Activated CD4-positive, CD25-positive, alpha-beta regulatory T cell treated with anti-CD3 and anti-CD28 coated beads, Interleukin-2, amount 50 U/mL, for 16 hours (primary cell): Measurements from ENCODE around the gene P3H2.

Experiments used
- DNase-seq: peaks from one replicate; pipeline ENCODE4 v3.0.0-alpha.2; 2020; ENCODE audit warnings: low read depth, low spot score

P3H2 gene

GRCh38 chr3:190055773-190056172, 64.9 kb downstream of the P3H2 start:
- no peak for DNase-seq

DNA sequence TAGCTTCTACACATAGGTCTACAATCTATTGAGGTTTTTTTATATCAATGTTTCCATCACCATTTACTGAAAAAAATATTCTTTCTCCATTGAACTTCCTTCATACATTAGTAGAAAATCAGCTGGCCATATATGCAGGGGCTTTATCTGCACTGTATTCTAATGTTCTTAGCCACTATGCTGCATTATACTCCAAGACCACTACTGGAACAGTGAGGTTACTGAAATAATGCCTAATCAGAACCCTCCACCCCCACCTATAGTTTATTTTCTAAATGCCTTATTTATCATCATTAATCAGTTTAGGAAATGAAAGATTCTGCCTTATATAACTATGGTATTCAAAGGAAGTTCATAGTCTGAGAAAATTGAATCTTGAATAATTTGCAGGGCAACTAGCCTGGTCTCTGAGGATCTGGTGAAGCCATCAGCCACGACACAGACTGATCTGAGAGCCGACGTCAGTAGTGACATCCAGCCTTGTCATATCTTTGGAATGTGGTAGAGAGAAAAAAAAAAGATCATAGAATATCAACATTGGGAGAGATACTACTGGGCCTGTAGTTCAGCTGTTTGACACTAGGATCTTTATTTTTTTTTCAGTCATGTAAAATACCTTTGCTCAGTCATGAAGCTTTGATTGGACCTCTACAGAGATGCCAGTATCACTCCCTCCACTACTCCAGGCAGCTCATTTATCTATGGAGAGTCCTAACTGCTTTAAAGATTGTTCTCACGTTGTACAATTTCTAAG, 66.6 kb downstream of the P3H2 start:
- no peak for DNase-seq

- no peak for DNase-seq
Observed at GRCh38 chr3:190051641-190052040, 69.1 kb downstream of the P3H2 start.

GRCh38 chr3:190048932-190049441, 71.7 kb downstream of the P3H2 start:
- no peak for DNase-seq

GRCh38 chr3:190044974-190045373, 75.7 kb downstream of the P3H2 start:
- no peak for DNase-seq

- DNase-seq = no peak
Observed at GRCh38 chr3:190044142-190044541, 76.6 kb downstream of the P3H2 start.

- DNase-seq = no peak
Observed at GRCh38 chr3:190043741-190044140, 77.0 kb downstream of the P3H2 start.

DNA sequence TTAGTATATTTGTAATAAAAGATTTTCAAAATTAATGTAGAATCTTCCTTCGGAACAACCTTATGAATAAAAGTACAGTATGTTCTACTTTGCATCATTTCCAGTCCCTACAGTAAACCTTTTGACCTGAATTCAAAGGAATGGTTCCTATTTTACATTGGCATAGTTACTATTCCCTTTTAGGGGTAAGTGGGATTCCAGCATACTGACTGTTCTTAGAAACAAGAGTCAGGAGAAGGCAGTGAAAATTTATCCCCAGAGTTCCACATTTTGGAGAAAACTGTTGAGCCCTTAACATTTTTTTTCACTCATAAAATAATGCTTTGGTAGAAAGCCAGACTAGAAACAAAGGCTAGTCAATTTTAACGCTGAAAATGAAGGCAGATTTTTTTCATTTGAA, 78.1 kb downstream of the P3H2 start:
- no peak for DNase-seq

DNA sequence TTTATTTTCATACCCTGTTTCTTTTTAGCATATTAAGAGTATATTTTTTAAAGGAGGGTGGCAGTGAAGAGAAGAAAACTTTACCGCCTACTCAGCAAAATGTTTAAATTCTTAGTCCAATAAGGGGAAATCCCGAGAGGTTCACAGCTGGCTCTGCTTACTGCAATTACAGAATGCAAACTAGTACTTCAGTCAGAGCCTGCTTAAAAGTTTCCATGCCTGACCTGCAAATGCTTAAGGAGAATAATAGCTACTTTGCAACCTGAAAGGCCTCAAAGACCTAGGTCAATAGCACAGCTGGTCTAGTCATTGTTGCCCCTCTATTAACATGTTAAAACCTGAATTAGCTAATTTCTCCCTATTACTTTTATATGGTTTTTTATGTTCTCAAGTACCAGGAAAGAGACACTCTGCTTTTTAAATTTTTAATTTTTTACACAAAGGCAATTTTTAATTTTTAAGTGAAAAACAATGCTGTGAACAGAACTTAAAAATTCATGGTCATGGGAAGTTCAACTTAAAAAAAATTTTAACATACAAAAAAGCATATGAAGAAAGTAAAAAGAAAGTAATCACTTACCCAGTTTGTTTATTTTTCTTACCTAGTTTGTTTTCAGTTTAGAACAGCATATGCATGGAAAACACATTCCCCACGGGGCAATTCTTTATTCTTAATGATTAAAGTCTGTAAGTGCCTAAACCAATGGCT, 79.2 kb downstream of the P3H2 start:
- no peak for DNase-seq

DNA sequence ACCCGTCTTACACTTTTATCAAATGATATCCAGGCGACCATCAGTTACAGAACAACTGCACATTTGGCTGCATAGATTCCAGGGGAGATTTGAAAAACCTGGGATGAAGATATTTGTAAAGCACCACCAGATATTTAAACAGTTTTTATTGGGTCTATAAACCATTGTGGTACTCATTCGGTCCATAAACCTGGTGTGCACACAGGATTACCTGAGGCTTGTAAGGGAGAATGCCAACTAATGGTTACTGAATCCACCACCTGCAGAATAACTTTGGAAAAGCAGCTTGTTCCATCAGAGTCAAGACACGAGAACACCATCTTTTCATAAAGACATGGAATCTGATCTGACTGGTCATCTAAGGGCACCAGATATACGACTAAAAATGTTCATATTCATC, 80.6 kb downstream of the P3H2 start:
- no peak for DNase-seq

- DNase-seq = no peak
Observed at GRCh38 chr3:190038050-190038933, 82.4 kb downstream of the P3H2 start.

- DNase-seq = no peak
Observed at GRCh38 chr3:190036631-190037030, 84.1 kb downstream of the P3H2 start.

DNA sequence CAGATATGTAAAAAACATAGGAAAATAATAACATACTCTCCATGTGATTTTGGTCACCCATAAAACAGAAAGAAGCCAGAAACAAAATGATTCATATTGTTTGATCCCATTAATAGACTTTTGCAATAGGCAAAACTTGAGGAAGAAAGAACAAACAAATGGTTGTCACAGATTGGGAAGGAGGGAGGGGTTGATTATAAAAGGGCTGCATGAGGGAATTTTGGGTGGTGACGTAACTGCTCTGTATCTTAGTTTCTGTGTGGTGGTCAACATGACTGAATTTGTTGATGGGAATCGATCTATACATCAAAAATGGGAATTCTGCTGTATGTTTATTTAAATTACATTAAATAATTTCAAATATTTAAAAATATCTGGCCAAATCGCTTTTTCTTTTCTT, 86.3 kb downstream of the P3H2 start:
- no peak for DNase-seq

DNA sequence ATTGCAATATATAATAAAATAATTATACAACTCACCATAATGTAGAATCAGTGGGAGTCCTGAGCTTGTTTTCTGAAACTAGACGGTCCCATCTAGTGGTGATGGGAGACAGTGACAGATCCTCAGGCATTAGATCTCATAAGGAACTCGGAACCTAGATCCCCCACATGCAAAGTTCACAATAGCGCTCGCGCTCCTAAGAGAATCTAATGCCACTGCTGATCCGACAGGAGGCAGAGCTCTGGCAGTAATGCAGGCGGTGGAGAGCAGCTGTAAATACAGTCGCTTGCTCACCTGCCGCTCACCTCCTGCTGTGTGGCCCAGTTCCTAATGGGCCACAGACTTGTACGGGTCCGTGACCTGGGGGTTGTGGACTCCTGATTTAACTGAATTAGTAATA, 87.8 kb downstream of the P3H2 start:
- no peak for DNase-seq

GRCh38 chr3:190031887-190032752, 88.6 kb downstream of the P3H2 start:
- DNase-seq = no peak

- no peak for DNase-seq
Observed at GRCh38 chr3:190027116-190027515, 93.6 kb downstream of the P3H2 start.

DNA sequence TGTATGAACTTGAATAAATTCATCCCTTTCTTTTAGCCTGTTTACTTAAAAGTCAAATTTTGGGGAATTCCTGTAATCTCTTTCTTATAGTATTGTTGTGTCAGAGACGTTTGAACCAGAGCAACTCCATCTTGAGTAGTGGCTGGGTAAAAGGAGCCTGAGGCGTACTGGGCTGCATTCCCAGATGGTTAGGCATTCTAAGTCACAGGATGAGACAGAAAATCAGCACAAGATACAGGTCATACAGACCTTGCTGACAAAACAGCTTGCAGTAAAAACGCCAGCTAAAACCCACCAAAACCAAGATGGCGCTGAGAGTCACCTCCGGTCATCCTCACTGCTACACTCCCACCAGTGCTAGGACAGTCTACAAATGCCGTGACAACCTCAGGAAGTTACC, 94.5 kb downstream of the P3H2 start:
- DNase-seq = no peak

- DNase-seq = no peak
Observed at GRCh38 chr3:190024912-190025311, 95.8 kb downstream of the P3H2 start.

- DNase-seq = no peak
Observed at GRCh38 chr3:190019844-190020243, 100.9 kb downstream of the P3H2 start.

DNA sequence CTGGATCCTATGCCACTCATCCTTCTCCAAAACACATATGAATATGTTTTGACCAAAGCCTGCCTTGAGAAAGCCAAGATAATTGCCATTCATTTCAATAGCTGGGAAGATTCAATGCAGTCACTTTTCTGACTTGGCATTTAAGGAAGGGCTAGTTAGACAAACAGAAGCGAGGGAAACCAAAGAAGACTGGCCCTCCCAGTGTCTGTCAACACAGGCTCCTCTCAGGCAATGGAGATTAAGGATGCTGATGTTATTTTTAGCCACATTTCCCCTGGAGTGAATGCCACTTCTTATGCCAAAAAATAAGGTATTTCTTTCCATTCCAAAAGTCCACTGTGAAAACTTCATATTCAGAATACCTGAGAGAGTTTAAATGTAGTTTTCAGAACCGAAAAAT, 101.7 kb downstream of the P3H2 start:
- DNase-seq = no peak

GRCh38 chr3:190018460-190018859, 102.2 kb downstream of the P3H2 start:
- DNase-seq = no peak
